Neural progenitor cell (in vitro differentiated cells): ENCODE results near the gene CGN. TPM values are rescaled to one million over a fixed set of nuclear protein-coding genes. Genes with fewer than 3 reads are reported as not detected.

Experiments
- DNase-seq: peaks from one replicate; pipeline ENCODE4 v3.0.0-alpha.2; 2016; ENCODE audit warnings: low spot score
- H2AFZ ChIP-seq: fragments of 200-600 bp; sonication (generic); replicated peaks from 2 replicates; pipeline ENCODE4 v1.6.1; 2016; ENCODE audit warnings: antibody characterized with exemption
- H3F3A ChIP-seq: fragments of 200-600 bp; sonication (generic); 2 replicates; pipeline ENCODE4 v1.6.1; 2016; ENCODE audit warnings: antibody characterized with exemption, low read depth
- H3K27ac ChIP-seq: fragments of 200-600 bp; sonication (generic); 2 replicates; pipeline ENCODE4 v1.5.1; 2016; ENCODE audit warnings: mild to moderate bottlenecking
- H3K27me3 ChIP-seq: fragments of 200-600 bp; sonication (generic); 2 replicates; pipeline ENCODE4 v1.6.1; 2016; ENCODE audit warnings: mild to moderate bottlenecking, moderate library complexity
- H3K36me3 ChIP-seq: fragments of 200-600 bp; sonication (generic); 2 replicates; pipeline ENCODE4 v1.5.1; 2016
- H3K4me1 ChIP-seq: fragments of 200-600 bp; sonication (generic); 2 replicates; pipeline ENCODE4 v1.6.1; 2016; ENCODE audit warnings: mixed run types
- H3K4me2 ChIP-seq: fragments of 200-600 bp; sonication (generic); 2 replicates; pipeline ENCODE4 v1.6.1; 2016
- H3K4me3 ChIP-seq: fragments of 200-600 bp; sonication (generic); 2 replicates; pipeline ENCODE4 v1.5.1; 2016
- H3K79me2 ChIP-seq: fragments of 200-600 bp; sonication (generic); 2 replicates; pipeline ENCODE4 v1.6.1; 2016; ENCODE audit warnings: low read depth
- H3K9ac ChIP-seq: fragments of 200-600 bp; sonication (generic); 2 replicates; pipeline ENCODE4 v1.6.1; 2016
- H3K9me3 ChIP-seq: fragments of 200-600 bp; sonication (generic); 2 replicates; pipeline ENCODE4 v1.5.1; 2016; ENCODE audit warnings: low read depth
- H4K20me1 ChIP-seq: fragments of 200-600 bp; sonication (generic); 2 replicates; pipeline ENCODE4 v1.6.1; 2016; ENCODE audit warnings: low read depth
- H3K27ac Mint-ChIP-seq: 3 replicates; pipeline ENCODE4 v1.8.0; 2021; ENCODE audit warnings: mixed read lengths
- H3K27me3 Mint-ChIP-seq: 2 replicates; pipeline ENCODE4 v1.8.0; 2022; ENCODE audit warnings: low read depth, mild to moderate bottlenecking, inconsistent platforms, moderate library complexity, mixed read lengths; ENCODE audit not compliant: insufficient read depth
- H3K36me3 Mint-ChIP-seq: 3 replicates; pipeline ENCODE4 v1.8.0; 2021; ENCODE audit warnings: mixed read lengths
- H3K4me1 Mint-ChIP-seq: 3 replicates; pipeline ENCODE4 v1.8.0; 2021; ENCODE audit warnings: mixed read lengths
- H3K4me3 Mint-ChIP-seq: 3 replicates; pipeline ENCODE4 v1.8.0; 2021; ENCODE audit warnings: mild to moderate bottlenecking, moderate library complexity, mixed read lengths
- H3K9me3 Mint-ChIP-seq: 3 replicates; pipeline ENCODE4 v1.8.0; 2020; ENCODE audit warnings: mixed read lengths
- EZH2 ChIP-seq: fragments of 200-600 bp; sonication (generic); IDR thresholded peaks from 2 replicates; pipeline ENCODE4 v1.6.1; 2017; ENCODE audit warnings: antibody characterized with exemption, mild to moderate bottlenecking, moderate library complexity
- EZH2phosphoT487 ChIP-seq: fragments of 200-600 bp; sonication (generic); IDR thresholded peaks from 2 replicates; pipeline ENCODE4 v1.6.1; 2017; ENCODE audit warnings: antibody characterized with exemption
- total RNA-seq: library from RNA; depleted of rRNA; stranded (reverse); fragments of >200 nt; gene quantifications from 2 replicates; pipeline ENCODE4 v1.2.3, GENCODE V29; 2015; ENCODE audit warnings: low replicate concordance
- TF ChIP-seq, protein P1 (sequence below): fragments of 200-600 bp; sonication (generic); IDR thresholded peaks from 2 replicates; pipeline ENCODE4 v1.5.1; 2017; ENCODE audit warnings: antibody characterized with exemption, mild to moderate bottlenecking

CGN gene
- total RNA-seq, 1 donor from 2014 or later: 5.4 TPM

DNA sequence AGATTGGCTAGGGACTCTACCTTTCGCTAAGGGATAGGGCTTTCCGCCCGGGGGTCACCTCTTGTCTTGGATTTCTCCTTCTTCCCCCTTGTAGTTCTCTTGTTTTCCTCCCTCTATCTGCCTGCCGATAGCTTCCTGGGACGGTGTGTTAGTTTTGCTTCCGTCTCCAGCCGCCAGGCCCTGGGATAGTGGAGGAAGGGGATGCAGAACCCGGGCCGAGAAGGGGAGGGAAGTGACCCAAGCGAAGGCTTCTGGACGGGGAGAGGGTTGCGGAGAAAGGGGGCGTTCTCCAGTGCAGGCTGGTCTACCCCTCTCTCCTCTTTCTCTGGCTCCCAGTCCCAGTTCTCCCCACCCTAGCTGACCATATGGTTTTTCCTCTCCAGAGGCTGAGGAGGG, 29.8 kb downstream of the CGN start:
- Histone ChIP-seq H3K27me3 (no peaks in the 10 kb centered on the region), H3K4me2 (peak overlapping the region; percentile 82), H3K79me2 (peaks cover 20% of the 10 kb centered on the region), H4K20me1 (peaks cover 12% of the 10 kb centered on the region), H2AFZ (peak overlapping the region; percentile 87), H3K27ac (no peak overlapping the region), H3K4me1 (peaks cover 6% of the 10 kb centered on the region), H3K9ac (peak overlapping the region; percentile 39), H3K9me3 (no peaks in the 10 kb centered on the region), H3K36me3 (no peaks in the 10 kb centered on the region), H3K4me3 (peak overlapping the region; percentile 81), H3F3A (peaks cover 24% of the 10 kb centered on the region)
- peaks cover 8% of the 10 kb centered on the region for H3K36me3 Mint-ChIP-seq
- peaks cover 18% of the 10 kb centered on the region for H3K4me1 Mint-ChIP-seq
- no peak overlapping the region for H3K27ac Mint-ChIP-seq
- TF ChIP-seq, protein P1, sequence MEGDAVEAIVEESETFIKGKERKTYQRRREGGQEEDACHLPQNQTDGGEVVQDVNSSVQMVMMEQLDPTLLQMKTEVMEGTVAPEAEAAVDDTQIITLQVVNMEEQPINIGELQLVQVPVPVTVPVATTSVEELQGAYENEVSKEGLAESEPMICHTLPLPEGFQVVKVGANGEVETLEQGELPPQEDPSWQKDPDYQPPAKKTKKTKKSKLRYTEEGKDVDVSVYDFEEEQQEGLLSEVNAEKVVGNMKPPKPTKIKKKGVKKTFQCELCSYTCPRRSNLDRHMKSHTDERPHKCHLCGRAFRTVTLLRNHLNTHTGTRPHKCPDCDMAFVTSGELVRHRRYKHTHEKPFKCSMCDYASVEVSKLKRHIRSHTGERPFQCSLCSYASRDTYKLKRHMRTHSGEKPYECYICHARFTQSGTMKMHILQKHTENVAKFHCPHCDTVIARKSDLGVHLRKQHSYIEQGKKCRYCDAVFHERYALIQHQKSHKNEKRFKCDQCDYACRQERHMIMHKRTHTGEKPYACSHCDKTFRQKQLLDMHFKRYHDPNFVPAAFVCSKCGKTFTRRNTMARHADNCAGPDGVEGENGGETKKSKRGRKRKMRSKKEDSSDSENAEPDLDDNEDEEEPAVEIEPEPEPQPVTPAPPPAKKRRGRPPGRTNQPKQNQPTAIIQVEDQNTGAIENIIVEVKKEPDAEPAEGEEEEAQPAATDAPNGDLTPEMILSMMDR: no peak
- TF ChIP-seq EZH2phosphoT487: no peak
- no peak for TF ChIP-seq EZH2
- H3K9me3 Mint-ChIP-seq: no peaks in the 10 kb centered on the region
- H3K27me3 Mint-ChIP-seq: peaks cover 7% of the 10 kb centered on the region
- peak overlapping the region; percentile 98 for H3K4me3 Mint-ChIP-seq
- peak; percentile 63 for DNase-seq

DNA sequence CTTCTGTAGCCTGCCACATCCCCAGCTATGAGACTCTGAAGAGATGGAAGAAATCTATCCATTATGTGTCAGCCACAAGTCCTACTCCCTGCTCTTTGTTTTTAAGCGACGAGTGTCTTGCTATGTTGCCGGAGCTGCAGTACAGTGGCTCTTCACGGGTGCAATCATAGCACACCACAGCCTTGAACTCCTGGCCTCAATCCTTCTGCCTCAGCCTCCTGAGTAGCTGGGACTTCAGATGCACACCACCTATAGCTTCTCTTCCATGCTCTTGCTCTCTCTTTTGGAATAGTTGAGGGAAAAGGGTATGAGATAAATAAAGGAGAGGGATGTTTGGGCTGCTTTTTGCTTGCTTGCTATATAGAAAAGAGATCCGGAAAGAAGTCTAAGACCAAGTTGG, 30.6 kb downstream of the CGN start:
- H3K27me3 Mint-ChIP-seq: peaks cover 4% of the 10 kb centered on the region
- H3K4me1 ChIP-seq: peaks cover 7% of the 10 kb centered on the region
- H3K4me3 ChIP-seq: peak overlapping the region; percentile 81
- H3K4me3 Mint-ChIP-seq: peak overlapping the region; percentile 98
- no peaks in the 10 kb centered on the region for H3K27me3 ChIP-seq
- H2AFZ ChIP-seq: no peak overlapping the region
- H3F3A ChIP-seq: peaks cover 26% of the 10 kb centered on the region
- peaks cover 4% of the 10 kb centered on the region for H3K36me3 Mint-ChIP-seq
- TF ChIP-seq, protein P1: no peak
- peaks cover 12% of the 10 kb centered on the region for H4K20me1 ChIP-seq
- no peaks in the 10 kb centered on the region for H3K9me3 ChIP-seq
- no peak overlapping the region for H3K9ac ChIP-seq
- no peak for DNase-seq
- no peaks in the 10 kb centered on the region for H3K9me3 Mint-ChIP-seq
- peak overlapping the region; percentile 82 for H3K4me2 ChIP-seq
- H3K36me3 ChIP-seq: no peaks in the 10 kb centered on the region
- peaks cover 18% of the 10 kb centered on the region for H3K4me1 Mint-ChIP-seq
- peaks cover 20% of the 10 kb centered on the region for H3K79me2 ChIP-seq
- no peak overlapping the region for H3K27ac Mint-ChIP-seq
- H3K27ac ChIP-seq: no peak overlapping the region

DNA sequence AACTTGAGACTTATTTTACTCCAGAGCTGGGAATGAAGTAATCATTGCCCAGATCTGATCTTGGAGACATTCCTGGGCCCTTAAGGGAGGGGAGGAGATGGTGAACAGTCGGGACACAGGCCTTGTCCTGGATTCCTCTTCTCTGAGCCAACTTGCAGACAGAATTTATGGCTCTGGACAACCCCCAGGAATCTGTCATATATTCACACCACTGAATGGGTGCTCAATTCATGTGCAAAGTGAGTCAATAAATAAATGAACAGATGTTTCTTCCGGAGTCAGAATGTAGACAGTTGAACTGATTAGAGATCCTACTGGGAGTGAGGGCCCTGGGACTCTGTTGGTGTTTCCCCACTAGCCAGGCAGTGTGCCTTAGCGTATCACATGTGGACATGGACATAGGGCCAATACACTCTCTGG, 31.5 kb downstream of the CGN start:
- H3K27me3 ChIP-seq: no peaks in the 10 kb centered on the region
- H3F3A ChIP-seq: peaks cover 36% of the 10 kb centered on the region
- H3K9ac ChIP-seq: no peak overlapping the region
- TF ChIP-seq EZH2phosphoT487: no peak
- TF ChIP-seq, protein P1: no peak
- TF ChIP-seq EZH2: no peak
- no peak overlapping the region for H3K4me2 ChIP-seq
- DNase-seq: no peak
- H3K27ac ChIP-seq: no peak overlapping the region
- peaks cover 20% of the 10 kb centered on the region for H3K79me2 ChIP-seq
- H3K4me1 ChIP-seq: peaks cover 17% of the 10 kb centered on the region
- no peaks in the 10 kb centered on the region for H3K9me3 ChIP-seq
- peaks cover 27% of the 10 kb centered on the region for H3K4me1 Mint-ChIP-seq
- no peak overlapping the region for H3K4me3 ChIP-seq
- no peak overlapping the region for H3K4me3 Mint-ChIP-seq
- H3K27me3 Mint-ChIP-seq: peaks cover 4% of the 10 kb centered on the region
- H2AFZ ChIP-seq: no peak overlapping the region
- H3K36me3 ChIP-seq: no peaks in the 10 kb centered on the region
- H3K27ac Mint-ChIP-seq: no peak overlapping the region
- H3K36me3 Mint-ChIP-seq: peaks cover 4% of the 10 kb centered on the region
- H4K20me1 ChIP-seq: peaks cover 12% of the 10 kb centered on the region
- H3K9me3 Mint-ChIP-seq: no peaks in the 10 kb centered on the region
